GM19324 (cell line): ENCODE data around the gene HSPH1.

ENCODE experiments used
- ATAC-seq: cut with Tn5 transposase; IDR thresholded peaks from one replicate; pipeline ENCODE4 v1.9.1; 2021; ENCODE audit warnings: mild to moderate bottlenecking, moderate library complexity; ENCODE audit not compliant: unreplicated experiment, low FRiP score

Gene HSPH1

DNA sequence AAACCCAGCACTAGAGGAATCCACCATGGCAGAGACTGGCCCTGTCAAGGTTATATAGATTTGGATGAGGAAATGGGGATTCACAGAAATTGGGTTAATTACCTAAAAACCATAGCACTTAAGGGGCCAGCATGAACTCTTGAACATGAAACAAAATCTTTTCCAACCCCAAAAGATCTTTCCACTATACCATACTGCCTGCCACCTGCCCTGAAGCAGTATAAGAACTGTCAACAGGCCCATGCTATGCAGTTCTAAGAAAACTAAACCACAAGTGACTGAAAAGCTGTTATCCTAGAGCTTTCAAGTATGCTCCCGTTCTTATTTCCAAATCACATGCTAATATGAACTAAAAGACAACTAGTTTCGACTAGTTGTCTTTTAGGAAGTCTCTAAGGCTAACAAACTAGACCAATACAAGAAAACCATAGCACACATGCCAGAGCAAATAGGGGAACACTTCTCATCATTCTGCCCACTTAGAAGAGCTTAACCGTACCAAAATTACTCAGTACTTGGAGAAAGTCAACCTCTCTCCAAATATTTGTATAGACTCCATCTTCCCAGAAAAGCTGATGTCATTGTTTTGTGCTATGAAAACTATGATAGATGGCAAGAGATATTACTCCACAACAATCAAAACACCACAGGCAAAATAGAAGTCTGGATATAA, 27.5 kb downstream of the HSPH1 start:
- no peak for ATAC-seq

DNA sequence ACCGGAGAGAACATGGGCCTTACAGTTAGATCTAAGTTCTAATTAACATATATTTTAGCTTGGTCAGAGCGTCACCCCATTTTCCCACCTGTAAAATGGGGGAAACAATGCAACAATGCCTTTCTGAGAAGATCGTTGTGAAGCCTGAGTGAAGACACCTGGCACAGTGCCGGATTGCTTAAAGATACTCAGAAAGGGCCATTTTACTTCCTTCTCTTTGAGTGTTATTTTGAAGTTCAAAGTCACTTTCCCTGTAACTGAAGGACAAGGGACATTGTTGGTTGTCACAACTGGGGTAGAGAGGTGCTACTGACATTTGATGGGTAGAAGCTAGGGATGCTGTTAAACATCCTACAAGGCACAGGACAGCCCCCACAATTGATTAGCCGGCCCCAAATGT, 28.1 kb downstream of the HSPH1 start:
- ATAC-seq, result no peak

DNA sequence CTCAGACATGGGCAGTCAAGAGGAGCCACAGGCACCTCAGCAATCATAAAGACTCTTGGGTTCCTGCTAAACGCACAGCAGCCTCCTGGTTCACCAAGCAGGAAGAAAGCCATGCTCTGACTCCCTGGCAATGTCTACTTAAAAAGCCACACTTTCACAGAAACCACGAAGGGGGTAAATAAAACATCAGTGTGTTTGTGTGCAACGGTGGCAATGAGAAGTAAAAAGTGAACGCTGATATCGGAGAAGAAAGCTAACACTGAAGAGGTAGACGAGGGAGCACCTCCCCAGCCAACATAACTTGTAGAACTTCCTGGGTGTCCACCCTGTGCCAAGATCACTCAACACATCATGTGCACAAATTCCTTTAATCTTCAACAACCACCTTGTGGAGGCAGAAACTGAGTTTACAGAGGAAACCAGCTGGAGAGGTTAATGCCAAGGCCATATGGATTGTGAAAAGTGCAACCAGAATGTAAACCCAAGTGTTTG, 30.2 kb downstream of the HSPH1 start:
- ATAC-seq, result no peak

DNA sequence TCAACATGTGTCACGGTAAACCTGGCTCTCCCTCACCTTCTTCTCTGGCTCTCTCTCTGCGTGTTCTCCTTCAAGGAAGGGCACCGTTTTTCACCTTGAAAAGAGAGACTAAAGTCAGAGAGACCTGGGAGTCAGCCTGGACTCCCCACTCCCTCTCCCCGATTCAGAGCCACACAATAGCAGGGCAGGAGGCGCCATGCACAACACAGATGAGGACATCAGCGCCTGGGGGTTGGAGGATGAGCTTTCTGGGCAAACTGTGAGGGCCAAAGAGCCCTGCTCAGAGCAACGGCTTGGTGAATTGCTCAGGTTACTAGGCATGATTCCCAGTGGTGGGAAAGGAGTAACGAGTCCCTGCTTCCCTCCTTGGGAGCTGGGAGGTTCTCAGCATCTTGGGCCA, 32.3 kb downstream of the HSPH1 start:
- no peak for ATAC-seq

DNA sequence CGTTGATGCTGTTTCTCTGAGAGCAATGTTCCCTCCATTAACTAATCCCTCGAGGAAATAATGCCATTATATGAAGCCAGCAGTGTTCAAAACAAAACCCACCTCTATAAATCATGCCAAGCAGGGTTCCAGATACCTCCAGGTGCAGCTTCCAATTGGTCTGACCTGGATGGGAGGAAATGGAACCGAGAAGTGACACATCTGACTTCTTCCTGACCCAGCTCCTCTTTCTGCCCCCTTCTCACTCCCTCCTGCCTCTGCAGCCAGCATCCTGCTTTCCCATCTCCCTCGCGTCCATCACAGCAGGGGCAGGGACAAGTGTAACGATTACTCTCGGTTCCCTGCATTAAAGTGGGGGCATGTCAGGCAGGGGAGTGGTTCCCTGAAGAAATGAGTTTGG, 37.5 kb downstream of the HSPH1 start:
- no peak for ATAC-seq

DNA sequence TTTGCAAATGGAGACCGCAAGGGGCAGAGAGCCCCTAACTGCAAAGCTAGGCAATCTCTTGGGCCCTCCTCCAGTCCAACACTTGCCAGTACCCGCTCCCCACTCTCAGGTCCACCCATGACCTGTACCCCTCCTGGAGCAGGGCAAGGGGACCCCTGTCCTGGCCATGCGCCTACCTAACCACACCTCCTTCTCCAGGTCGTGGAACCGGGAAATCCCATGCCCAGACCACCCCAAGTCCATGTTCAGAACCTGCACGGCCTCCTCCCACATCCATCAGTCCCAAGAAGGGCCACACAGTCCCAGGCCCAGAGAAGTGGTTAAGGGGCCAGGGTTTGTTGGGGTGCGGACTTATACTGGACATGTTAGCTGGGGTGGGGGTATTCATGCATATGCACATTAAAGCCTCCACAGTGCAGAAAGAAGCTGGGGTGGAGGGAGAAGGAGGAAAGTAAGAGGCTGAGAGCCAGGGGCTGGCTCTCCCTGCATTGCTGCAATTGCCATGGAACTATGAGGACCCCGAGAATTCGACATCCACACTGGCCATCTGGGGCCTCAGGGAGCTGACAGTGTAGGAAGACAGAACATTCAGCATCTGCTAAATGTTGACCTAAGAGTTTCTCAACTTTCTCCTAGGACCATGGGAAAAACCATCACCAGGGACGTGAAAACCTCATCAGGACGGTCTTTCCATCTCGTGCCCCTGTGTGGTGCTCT, 39.0 kb downstream of the HSPH1 start:
- ATAC-seq, result no peak

DNA sequence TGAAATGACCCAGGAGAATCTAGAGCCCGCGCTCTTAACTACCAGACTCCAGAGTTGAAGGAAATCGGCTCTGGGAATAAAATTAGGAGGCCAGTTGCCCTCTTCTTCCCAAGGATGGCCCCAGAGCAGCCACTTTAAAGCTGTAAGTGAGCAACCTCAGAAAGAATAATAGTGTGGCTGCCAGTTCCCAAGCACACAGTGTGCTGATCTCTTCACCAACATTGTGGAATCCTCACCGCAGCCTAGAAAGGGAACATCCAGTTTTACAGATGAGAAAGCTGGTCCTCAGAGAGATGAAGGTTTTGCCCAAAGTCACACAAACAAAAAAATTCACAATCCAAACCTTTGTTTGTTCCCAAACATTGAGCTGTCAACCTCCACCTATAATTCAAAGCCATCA, 39.6 kb downstream of the HSPH1 start:
- ATAC-seq, result no peak

DNA sequence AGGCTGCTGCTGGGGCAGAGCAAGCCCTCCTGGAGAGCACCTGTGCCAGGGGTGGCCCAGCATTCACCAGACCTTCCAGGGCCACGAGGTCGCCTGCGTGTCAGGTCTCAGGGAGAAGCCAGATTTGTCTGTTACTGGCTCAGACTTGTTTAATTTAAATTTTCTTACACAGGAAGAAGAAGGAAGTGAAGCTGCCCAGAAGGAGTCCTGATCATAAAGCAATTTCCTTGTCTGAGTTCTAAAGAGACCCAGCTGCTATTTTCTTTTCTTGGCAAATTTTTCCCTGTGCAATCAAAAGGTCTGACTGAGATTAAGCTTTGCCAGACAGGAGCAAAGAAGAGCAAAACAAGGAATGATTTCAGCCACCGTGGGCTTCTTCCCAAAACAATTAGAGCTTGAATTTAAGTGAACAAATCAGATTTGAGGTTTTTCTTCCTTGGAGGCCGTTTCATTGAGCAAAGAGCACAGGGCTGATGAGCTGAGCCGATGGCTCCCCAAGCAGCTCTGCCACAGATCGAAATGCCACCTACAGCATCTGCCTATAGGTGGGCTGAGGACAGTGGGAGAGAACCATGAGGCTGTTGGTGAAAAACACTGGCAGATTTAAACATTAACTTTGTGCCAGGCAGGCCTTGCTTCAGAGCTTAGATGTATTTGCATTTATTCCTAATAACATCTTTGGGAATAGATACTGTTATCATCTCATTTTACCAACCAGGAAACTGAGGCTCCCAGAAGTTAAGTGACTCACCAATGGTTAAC, 40.1 kb downstream of the HSPH1 start:
- ATAC-seq, result no peak

DNA sequence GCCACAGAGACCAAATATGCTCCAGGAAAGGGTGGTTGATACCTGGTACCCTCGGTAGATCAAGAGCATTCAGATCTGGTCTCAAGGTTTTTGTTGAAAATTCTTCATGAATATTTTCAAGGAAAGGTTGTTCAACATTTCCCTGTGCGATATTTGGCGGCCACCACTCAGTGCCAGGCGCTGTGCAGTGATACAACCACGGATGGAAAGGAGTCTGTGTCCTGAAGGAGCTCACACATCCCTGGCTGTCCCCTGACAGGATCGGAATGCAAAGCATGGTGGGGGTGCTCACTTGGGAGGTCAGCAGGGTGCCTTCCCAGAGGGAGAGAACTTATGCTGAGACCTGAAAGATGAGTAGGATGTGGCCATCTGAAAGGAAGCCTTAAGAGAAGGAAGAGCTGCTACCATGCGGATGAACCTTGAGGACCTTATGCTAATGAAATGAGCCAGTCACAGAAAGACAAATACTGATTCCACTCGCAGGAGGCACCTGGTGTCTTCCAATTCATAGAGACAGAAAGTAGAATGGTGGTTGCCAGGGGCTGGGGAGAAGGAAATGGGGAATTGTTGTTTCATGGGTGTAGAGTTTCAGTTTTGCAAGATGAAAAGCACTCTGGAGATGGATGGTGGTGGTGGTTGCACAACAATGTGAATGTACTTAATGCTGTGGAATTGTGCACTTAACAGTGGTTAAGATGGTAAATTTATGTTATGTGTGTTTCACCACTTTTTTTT, 41.6 kb downstream of the HSPH1 start:
- ATAC-seq, result no peak

DNA sequence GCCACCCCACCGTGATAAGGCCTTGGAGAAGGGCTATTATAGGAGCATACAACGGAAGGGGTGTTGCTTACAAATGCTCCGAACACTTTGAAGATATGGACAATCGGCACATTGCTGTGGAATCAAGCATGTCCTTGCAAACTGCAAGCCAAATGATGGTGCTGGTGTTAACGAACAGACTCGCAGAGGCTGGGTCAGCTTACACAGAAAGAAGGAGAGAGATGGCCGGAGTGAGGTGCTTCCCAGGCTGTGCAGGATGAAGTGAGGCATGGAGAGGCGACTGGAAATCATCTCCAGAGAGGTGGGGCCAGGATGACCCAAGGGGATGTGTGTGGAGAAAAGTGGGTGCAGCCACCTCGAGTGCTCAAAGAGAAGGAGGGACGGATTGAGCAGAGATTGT, 42.2 kb downstream of the HSPH1 start:
- no peak for ATAC-seq

DNA sequence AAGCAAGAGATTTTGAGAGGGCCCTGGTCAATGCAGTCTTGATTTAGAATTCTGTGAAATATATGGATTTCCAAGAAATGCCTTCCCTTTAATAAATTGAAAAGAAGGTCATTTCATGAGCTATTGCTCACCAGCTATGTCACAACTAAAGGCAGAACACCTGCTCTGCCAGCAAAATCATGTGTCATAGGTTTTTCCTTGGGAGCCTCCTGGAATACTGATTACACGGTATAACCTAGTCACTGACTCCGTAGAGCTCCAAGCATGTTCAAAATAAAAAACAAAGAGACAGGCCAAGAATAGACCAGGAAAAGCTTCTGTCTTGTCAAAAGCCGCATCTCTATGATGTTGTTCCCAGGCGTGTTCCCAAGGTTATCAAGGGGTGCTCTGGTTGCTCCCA, 45.5 kb downstream of the HSPH1 start:
- ATAC-seq, result no peak

DNA sequence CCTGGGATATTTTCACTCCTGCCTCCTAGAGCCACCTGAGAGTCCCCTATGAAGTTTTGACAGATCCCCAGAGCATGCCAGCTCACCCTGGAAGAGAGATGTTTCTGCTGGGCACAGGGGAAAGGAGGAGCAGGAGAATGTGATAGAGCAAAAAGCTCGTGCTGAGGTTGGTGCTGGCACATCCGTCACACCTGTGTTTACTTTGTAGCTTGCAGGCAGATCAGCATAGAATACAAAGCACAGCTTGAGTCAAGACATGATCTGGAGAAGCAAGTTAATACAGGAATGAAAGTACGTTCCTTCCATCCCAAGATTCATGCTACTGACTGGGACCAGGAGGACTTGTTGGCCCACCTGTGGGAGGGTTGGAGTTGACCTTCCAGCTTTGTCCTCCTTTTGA, 46.1 kb downstream of the HSPH1 start:
- ATAC-seq, result no peak

DNA sequence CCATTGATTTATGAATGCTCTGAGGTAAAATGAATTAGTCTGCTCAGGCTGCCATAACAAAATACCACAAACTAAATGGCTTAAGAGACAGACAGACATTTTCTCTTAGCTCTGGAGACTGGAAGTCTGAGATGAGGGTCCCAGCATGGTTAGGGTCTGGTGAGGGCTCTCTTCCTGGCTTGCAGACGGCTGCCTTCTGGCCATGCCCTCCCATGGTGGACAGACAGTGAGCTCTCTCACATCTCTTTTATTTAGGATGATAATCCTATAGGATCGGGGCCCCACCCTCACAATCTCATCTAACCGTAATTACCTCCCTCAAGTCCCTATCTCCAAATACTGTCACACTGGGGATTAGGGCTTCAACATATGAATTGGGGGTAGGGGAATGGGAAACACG, 47.1 kb downstream of the HSPH1 start:
- no peak for ATAC-seq

DNA sequence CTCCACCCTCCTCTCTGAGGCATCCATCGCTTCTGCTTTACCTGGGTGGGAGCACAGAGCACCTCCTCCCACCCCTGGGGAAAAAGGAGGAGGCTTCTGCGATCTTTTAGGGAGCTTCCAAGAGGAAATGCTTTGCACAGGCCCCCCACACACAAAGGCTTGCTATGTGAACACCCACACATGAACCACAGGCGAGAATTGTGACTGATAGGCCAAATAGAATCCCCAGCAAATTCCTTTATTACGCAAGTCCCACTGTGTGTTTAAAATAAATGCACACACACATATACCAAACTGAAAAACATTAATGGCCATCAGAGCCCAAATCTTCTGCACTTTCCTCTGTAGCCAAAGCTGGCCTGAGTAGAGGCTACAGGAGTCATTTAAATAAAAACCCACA, 50.6 kb downstream of the HSPH1 start:
- ATAC-seq, result no peak

DNA sequence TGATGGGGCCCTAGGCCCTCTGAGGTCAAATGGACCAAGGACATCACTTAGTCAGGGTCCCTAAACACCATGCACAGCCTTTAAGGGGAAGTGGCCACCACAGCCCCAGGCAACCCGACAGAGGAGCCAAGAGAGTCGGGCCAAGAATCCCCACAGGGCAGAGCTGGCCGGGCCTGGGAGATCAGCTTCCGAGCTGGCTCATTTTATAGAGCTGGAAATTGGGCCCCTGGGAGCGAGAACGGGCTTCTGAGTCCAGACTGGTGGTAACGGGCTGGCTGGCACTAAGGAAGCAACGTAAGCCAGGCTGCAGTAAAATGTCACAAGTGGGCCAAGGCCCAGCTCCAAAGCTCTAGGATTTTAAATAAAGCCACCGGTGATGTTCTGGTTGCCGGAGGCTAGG, 51.1 kb downstream of the HSPH1 start:
- ATAC-seq, result no peak

DNA sequence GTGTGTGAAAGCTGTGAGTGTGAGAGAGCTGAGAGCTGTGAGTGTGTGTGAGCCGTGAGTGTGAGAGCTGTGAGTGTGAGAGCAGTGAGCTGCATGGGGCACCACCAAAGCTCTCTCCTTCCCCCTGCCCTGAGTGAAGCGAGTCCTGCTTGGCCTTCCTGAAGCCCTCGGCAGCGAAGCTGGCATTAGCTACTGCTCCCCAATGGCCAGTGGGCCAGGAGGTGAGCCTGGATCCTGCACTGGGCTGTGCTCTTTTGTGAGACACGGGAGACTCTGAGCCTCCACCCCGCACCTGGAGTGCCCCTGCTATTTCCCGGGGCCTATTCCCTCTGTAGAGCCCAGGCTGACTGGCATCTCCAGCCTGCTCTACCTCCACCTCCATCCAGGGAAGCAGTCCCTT, 51.5 kb downstream of the HSPH1 start:
- ATAC-seq, result no peak

DNA sequence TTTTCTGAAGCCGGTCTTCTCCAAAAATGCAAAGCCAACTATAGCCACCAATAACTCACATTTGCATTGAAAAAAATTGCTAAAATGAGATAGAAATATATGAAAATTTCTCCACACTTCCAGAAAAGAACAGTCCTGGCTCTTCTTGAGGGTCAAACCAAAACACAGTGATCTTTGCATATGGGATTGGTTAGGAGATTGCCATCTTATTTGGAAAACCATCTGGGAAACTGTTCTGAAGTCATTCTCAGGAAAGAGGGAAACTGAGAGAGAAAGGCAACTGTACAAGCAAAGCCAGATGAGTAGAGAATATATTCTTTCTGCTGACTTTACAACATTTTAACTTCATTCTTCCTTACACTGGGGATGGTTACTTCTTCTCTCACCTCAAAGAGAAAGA, 54.6 kb downstream of the HSPH1 start:
- ATAC-seq, result no peak

DNA sequence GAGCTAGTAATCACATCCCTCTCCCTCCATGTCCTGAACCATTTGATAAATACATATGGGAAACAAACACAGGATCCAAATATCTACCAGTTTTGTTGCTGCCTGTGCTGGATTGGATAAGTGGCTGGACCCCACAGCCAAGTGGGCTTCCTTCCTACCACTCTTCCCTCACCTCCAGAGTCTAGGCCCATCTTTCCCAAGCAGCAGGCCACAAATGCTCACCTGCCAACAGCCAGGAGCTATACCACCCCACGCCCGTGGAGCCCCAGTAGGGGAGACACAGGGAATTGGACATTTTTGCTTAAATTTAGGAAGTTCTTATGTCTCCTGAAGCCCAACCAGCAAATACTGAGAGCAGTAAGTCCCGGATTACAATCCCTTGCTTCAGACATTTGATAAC, 55.8 kb downstream of the HSPH1 start:
- ATAC-seq, result no peak

DNA sequence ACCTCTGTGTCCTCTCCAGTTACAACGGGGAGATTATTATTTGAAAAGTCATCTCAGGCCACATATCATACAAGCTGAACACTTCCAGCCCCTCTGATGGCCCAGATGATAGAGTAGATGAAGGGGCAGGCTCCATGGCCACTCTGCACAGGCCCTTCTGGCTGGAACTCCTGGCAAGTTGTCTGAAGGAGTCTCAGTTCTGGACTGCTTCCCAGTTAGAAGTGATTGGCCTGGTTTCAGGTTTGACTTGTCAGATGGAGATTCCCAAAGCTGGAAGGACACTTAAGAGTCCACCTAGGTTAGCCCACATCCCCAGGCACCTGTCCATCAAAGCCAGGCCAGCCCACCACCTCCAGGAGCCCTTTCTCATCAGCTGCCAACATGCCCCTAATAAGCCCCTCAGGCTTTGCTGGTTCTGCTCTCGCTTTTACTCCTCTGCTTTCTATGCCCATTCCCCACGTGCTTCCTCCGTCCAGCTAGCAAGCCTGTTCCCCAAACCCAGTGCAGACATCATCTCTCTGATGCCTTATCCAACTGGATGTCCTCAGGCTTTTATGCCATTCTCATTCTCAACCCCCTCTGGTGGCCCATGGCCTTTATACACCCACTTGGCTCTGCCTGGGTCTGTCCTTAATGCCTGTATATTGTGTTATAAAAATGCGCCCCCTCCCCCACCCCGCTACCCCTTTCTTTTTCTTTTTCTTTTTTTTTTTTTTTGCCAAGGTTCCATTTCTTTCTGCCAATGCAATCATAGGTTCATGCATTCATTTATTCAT, 56.5 kb downstream of the HSPH1 start:
- ATAC-seq, result no peak

DNA sequence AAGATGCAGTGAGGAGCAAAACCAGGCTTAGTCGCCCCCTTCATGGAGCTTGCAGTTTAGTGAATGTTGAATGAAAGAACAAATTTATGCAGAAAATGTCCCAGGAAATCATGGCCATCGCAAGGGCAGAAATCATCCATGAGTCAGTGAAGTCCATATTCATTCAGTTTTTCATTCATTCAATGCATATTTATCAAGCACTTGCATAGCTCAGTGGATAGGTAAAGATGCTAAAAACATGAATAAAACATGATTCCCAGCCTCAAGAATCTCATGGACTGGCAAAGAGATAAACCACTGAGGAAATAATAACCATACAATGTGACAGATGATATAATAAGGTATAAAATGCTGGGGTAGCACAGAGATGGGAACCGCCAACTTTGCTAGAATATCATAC, 58.8 kb downstream of the HSPH1 start:
- ATAC-seq, result no peak
